ENCODE data around the gene C4orf51.

GRCh38 chr4:145644699-145645098, 35.2 kb upstream of the C4orf51 start:
- TF ChIP-seq CTCF (IDR thresholded peaks at IDR 0.05) (no peak), POLR2A (IDR thresholded peaks at IDR 0.05) (no peak)
